Myocyte (in vitro differentiated cells): ENCODE measurements around the gene CASP10. TPM values are rescaled to one million over a fixed set of nuclear protein-coding genes. Genes with fewer than 3 reads are reported as not detected.
"Not testable (repeated sequence)": the region's sequence is repeated elsewhere in the genome, so short reads cannot be mapped to it uniquely, and the experiment has no call there.

Experiments used
- DNase-seq: peaks from one replicate; pipeline ENCODE4 v3.0.0-alpha.2; 2012; ENCODE audit warnings: low read depth
- total RNA-seq: library from RNA; depleted of rRNA; stranded (reverse); fragments of >200 nt; gene quantifications from 2 replicates; pipeline ENCODE4 v1.2.3, GENCODE V29; 2014

CASP10 gene
- total RNA-seq, 1 donor from 2014 or later, result 0.48 TPM

DNA sequence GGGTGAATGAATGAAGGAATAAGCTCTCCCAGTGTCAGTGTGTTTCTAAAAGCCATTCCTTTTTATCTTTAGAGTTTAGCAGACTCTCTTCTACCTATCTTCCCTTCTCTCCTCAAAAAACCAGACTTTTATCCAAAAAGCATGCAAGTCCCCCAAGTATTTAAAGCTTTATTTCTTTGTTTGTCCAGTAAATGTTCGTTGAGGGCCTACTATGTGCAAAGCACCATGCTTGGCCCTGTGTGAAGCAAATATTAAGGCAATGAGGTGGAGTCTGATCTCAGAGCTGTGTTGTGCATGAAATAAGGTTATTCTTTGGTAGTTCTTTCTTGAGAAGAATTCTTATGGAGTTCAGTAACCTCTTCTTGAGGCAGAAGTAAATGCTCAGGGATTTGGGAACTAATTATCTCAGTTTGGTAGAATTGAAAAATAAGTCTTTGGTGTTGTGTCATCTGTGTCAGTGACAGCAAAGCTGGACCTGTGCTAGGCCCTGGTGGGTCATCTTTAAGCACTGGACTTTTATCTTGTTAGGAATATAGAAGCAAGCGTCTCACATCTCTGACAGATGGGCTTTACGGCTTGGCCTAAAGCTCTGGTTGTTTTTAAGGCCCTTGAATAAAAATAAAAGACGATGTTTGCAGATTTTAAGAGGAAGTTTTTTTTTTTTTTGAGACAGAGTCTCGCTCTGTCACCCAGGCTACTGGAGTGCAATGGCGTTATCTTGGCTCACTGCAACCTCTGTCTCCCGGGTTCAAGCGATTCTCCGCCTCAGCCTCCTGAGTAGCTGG is 28.1 kb upstream of the CASP10 start:
- DNase-seq, result no peak

DNA sequence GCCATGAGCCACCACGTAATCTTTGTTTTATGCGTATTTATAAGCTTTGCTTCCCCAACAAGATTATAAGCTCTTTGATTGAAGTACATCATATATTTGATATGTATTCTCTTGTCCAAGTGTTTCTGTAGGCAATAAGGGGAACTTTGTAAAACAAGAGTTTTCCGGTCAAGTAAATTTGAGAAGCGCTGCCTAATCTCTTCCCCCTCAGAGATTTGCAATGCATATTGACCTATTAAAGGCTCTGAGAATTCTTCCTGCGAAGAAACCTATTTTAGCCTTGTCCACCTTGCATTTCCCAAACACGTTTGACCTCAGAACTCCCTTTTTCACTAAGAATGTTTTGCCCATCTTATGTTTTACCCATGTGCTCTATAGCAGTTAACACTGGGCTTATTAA is 26.9 kb upstream of the CASP10 start:
- DNase-seq, result no peak

DNA sequence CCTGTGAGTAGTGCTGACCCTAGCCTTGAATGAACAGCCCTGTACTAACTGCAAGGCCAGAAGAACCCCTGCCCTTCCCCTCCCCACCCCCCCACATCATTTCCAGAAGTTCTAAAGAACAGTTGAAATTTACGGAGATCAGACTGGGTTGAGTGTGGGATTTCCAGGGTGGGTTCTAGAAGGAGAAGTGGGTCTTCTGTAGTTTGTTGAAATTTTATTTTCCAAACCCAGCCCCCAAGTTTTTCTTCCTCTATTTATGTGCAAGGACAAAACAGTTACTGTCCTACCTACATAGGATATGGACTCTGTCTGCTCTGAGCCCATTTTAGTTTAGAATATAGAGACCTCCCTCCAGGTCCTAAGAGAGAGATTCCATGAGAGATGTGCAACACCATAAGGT is 26.3 kb upstream of the CASP10 start:
- DNase-seq, result no peak

GRCh38 chr2:201157694-201158093 is 25.2 kb upstream of the CASP10 start:
- no peak for DNase-seq

GRCh38 chr2:201158111-201158929 is 24.6 kb upstream of the CASP10 start:
- peak; percentile 88 for DNase-seq

DNA sequence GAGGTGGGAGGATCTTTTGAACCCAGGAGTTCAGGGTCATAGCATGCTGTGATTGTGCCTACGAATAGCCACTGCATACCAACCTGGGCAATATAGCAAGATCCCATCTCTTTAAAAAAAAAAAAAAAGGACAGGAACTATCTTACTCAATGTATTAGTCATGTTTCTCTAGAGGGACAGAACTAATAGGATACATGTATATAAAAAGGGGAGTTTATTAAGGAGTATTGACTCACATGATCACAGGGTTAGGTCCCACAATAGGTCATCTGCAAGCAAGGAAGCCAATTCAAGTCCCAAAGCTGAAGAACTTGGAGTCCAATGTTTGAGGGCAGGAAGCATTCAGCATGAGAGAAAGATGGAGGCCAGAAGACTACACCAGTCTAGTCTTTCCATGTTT is 18.8 kb upstream of the CASP10 start:
- no peak for DNase-seq

- no peak for DNase-seq
These were observed 15.4 kb upstream of the CASP10 start for GRCh38 chr2:201167546-201167945.

GRCh38 chr2:201168496-201168895 is 14.4 kb upstream of the CASP10 start:
- not testable (repeated sequence) for DNase-seq

- DNase-seq, result no peak
These were observed 11.6 kb upstream of the CASP10 start for GRCh38 chr2:201171259-201171814.

DNA sequence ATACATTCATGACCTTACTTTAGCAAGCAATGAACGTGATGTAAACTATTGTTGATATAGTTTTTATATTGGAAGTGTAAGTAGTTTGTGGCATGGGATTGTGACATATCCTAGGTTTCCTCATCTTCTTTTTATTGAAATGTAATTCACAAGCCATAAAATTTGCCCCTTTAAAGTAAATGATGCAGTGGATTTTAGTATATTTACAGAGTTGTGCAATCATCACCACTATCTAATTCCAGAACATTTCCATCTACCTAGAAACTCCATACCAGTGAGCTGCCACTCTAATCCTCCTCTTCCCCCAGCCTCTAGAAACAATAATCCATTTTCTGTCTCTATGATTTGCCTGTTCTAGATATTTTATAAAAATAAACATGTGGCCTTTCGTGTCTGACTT is 10.7 kb upstream of the CASP10 start:
- no peak for DNase-seq

GRCh38 chr2:201174687-201175086 is 8.3 kb upstream of the CASP10 start:
- DNase-seq, result no peak

- DNase-seq, result no peak
These were observed 6.9 kb upstream of the CASP10 start for GRCh38 chr2:201176081-201176481.

- DNase-seq, result no peak
These were observed 2.9 kb upstream of the CASP10 start for GRCh38 chr2:201180010-201180409.

GRCh38 chr2:201183365-201183727 is 405 bp downstream of the CASP10 start:
- DNase-seq, result no peak

GRCh38 chr2:201183835-201184234 is 894 bp downstream of the CASP10 start:
- DNase-seq, result not testable (repeated sequence)

DNA sequence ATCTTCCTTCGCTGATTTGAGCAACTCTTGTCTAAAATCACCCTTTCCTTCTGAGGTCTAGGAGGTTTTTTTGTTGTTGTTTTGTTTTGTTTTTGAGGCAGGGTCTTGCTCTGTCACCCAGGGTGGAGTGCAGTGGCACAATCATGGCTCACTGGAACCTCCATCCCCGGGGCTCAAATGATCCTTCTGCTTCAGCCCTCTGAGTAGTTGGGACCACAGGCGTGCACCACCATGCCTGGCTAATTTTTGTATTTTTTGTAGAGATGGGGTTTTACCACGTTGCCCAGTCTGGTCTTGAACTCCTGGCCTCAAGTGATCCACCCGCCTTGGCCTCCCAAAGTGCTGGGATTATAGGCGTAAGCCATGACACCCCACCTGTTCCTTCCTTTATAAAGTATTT is 1.3 kb downstream of the CASP10 start:
- not testable (repeated sequence) for DNase-seq

DNA sequence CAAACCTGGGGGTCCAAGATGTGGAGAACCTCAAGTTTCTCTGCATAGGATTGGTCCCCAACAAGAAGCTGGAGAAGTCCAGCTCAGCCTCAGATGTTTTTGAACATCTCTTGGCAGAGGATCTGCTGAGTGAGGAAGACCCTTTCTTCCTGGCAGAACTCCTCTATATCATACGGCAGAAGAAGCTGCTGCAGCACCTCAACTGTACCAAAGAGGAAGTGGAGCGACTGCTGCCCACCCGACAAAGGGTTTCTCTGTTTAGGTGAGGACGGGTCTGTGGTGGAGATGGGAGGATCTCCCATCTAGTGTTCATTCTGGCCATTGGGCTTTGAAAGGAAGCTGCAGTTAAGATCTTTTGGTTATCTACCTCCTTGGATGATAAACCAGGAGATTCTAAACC is 2.9 kb downstream of the CASP10 start:
- no peak for DNase-seq

- DNase-seq, result no peak
These were observed 4.0 kb downstream of the CASP10 start for GRCh38 chr2:201186982-201187381.

DNA sequence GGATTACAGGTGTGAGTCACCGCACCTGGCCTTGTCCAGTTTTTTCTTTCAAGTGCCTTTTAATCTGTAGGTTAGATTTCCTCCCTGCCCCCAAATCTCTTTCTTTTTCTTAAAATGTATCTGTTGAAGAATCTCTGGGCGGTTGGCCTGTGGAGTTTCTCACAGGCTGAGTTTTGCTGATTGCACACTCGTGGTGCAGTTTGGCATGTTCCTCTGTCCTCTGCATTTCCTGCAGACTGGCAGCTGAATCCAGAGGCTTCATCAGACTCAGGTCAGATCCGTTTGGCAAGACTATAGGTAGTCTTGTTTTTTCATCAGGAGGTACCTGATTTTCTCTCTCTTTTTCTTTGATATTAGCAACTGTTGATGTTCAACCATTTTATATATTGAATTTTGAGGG is 5.5 kb downstream of the CASP10 start:
- DNase-seq, result no peak

DNA sequence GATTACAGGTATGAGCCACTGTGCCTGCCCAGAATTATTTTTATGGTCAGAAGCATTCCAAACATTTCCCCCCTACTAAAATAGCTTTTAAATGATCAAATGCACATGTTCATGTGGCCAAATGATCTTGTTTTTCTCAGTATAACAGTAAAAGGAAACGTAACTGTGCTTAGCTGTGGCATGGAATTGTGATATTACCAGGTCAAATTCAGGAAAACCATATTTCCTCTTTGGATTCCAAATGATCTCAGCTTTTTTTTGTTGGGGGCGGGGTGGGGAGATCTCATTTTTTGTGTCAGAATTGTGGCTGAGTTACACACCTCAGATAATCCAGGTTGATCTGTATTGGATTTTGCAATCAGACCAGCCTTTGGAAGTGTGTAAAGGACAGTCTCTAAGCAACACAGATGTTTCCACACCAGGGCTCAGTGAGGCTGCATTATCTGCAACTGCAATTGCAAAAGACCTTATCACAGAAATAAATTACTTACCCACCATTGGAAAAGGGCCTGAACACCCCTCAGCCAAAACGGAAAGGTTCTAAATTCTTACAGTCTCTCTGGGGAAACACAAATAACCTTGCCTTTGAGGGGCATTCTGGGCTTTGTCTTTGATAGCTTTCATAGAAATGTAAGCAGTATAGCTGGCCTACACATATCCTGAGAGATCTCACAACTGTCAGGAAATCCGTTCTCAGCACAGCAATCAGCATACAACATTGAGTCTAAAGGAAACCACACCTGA is 8.4 kb downstream of the CASP10 start:
- no peak for DNase-seq

DNA sequence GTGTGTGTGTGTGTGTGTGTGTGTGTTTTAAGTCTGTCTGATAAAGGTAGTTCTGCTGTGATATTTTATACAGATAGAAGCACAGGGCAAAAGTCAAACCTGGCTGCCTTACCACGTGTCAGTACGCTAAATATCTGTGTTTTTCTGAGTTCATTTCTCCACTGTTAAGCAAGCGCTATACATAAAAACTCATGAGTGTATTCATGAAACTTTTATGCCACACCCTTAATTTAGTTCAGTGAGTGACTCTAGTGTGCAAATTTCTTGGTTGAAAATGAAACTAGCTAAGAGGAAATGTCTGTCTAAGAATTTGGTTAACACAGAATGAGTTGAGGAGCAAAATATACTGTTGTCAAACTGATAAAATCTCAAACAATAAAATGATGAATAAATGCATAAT is 11.2 kb downstream of the CASP10 start:
- DNase-seq, result no peak

GRCh38 chr2:201195331-201195730 is 12.4 kb downstream of the CASP10 start:
- DNase-seq, result no peak
